Hepatocyte (in vitro differentiated cells): ENCODE results near the gene PYGL. TPM values are rescaled to one million over a fixed set of nuclear protein-coding genes. Genes with fewer than 3 reads are reported as not detected.
"Not testable (repeated sequence)": the region's sequence is repeated elsewhere in the genome, so short reads cannot be mapped to it uniquely, and the experiment has no call there.

ENCODE experiments used
- DNase-seq: peaks from one replicate; pipeline ENCODE4 v3.0.0-alpha.2; 2016; ENCODE audit warnings: low spot score
- H2AFZ ChIP-seq: fragments of 200-600 bp; sonication (generic); 2 replicates; pipeline ENCODE4 v1.6.0; 2016; ENCODE audit warnings: antibody characterized with exemption, mild to moderate bottlenecking
- H3K27ac ChIP-seq: fragments of 200-600 bp; sonication (generic); 2 replicates; pipeline ENCODE4 v1.5.1; 2016; ENCODE audit warnings: mild to moderate bottlenecking
- H3K27me3 ChIP-seq: fragments of 200-600 bp; sonication (generic); 2 replicates; pipeline ENCODE4 v1.6.1; 2016
- H3K36me3 ChIP-seq: fragments of 200-600 bp; sonication (generic); replicated peaks from 2 replicates; pipeline ENCODE4 v1.5.1; 2016; ENCODE audit warnings: low read depth; ENCODE audit not compliant: insufficient read depth
- H3K4me1 ChIP-seq: fragments of 200-600 bp; sonication (generic); 2 replicates; pipeline ENCODE4 v1.5.1; 2016; ENCODE audit warnings: mild to moderate bottlenecking, moderate library complexity; ENCODE audit not compliant: insufficient read depth
- H3K4me2 ChIP-seq: fragments of 200-600 bp; sonication (generic); 2 replicates; pipeline ENCODE4 v1.6.0; 2016
- H3K4me3 ChIP-seq: fragments of 200-600 bp; sonication (generic); 2 replicates; pipeline ENCODE4 v1.5.1; 2016; ENCODE audit warnings: mild to moderate bottlenecking
- H3K79me2 ChIP-seq: fragments of 200-600 bp; sonication (generic); 2 replicates; pipeline ENCODE4 v1.6.0; 2017; ENCODE audit warnings: mild to moderate bottlenecking
- H3K9me2 ChIP-seq: fragments of 200-600 bp; sonication (generic); replicated peaks from 2 replicates; pipeline ENCODE4 v1.6.0; 2017; ENCODE audit warnings: mild to moderate bottlenecking; ENCODE audit not compliant: insufficient read depth
- H3K9me3 ChIP-seq: fragments of 200-600 bp; sonication (generic); 2 replicates; pipeline ENCODE4 v1.5.1; 2016; ENCODE audit warnings: low read depth, mild to moderate bottlenecking
- H4K20me1 ChIP-seq: fragments of 200-600 bp; sonication (generic); 2 replicates; pipeline ENCODE4 v1.6.0; 2016; ENCODE audit warnings: mild to moderate bottlenecking; ENCODE audit not compliant: insufficient read depth, poor library complexity, severe bottlenecking
- EZH2 ChIP-seq: fragments of 200-600 bp; sonication (generic); IDR thresholded peaks from 2 replicates; pipeline ENCODE4 v1.6.1; 2016; ENCODE audit warnings: antibody characterized with exemption, mild to moderate bottlenecking, borderline replicate concordance
- EZH2phosphoT487 ChIP-seq: fragments of 200-600 bp; sonication (generic); IDR thresholded peaks from one replicate; pipeline ENCODE4 v1.6.1; 2018; ENCODE audit warnings: antibody characterized with exemption, mild to moderate bottlenecking, low read depth, moderate library complexity; ENCODE audit not compliant: unreplicated experiment, severe bottlenecking
- WGBS: methylation state at CpG from one replicate; pipeline ENCODE4 v1.1.6; 2016; ENCODE audit warnings: low lambda C conversion rate; ENCODE audit errors: missing lambda C conversion rate; 5-methylcytosine and 5-hydroxymethylcytosine counted together
- polyA plus RNA-seq: library from polyadenylated mRNA; unstranded; fragments of >200 nt; fragmentation: Nextera tagmentation; extraction: Ambion mirVana; gene quantifications from 2 replicates; pipeline ENCODE4 v1.2.1, GENCODE V29; 2016
- total RNA-seq: library from RNA; depleted of rRNA; stranded (reverse); fragments of >200 nt; gene quantifications from 2 replicates; pipeline ENCODE4 v1.2.3, GENCODE V29; 2014
- TF ChIP-seq, protein P1 (sequence below): fragments of 200-600 bp; sonication (generic); IDR thresholded peaks from 2 replicates; pipeline ENCODE4 v1.5.1; 2016; ENCODE audit warnings: antibody characterized with exemption, mild to moderate bottlenecking; ENCODE audit not compliant: poor library complexity

Gene PYGL
- total and polyA plus RNA-seq, 2 experiments from 2014 or later, result 37.9 to 51.6 TPM

DNA sequence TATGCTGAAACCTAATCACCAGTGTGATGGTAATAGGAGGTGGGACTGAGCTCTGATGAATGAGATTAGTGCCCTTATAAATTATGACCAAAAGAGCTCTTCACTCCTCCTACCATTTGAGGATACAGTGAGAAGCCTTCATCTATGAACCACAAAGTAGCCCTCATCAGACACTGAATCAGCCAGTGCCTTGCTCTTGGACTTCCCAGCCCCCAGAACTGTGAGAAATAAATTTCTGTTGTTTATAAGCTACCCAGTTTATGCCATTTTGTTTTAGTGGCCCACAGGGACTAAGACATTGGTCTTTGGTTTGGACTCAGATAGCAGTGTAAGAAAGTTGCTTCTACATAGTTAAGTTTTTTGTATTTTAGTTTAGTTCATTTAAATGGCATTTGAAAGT is 39.6 kb downstream of the PYGL start:
- Histone ChIP-seq H4K20me1 (no peaks in the 10 kb centered on the region), H3K9me2 (no peaks in the 10 kb centered on the region), H3K9me3 (no peaks in the 10 kb centered on the region), H3K36me3 (no peaks in the 10 kb centered on the region), H2AFZ (no peak overlapping the region), H3K79me2 (no peaks in the 10 kb centered on the region), H3K4me1 (no peaks in the 10 kb centered on the region), H3K27ac (no peak overlapping the region), H3K4me3 (no peak overlapping the region), H3K4me2 (no peak overlapping the region), H3K27me3 (no peaks in the 10 kb centered on the region)
- TF ChIP-seq EZH2phosphoT487 (no peak), EZH2 (no peak)
- TF ChIP-seq, protein P1, sequence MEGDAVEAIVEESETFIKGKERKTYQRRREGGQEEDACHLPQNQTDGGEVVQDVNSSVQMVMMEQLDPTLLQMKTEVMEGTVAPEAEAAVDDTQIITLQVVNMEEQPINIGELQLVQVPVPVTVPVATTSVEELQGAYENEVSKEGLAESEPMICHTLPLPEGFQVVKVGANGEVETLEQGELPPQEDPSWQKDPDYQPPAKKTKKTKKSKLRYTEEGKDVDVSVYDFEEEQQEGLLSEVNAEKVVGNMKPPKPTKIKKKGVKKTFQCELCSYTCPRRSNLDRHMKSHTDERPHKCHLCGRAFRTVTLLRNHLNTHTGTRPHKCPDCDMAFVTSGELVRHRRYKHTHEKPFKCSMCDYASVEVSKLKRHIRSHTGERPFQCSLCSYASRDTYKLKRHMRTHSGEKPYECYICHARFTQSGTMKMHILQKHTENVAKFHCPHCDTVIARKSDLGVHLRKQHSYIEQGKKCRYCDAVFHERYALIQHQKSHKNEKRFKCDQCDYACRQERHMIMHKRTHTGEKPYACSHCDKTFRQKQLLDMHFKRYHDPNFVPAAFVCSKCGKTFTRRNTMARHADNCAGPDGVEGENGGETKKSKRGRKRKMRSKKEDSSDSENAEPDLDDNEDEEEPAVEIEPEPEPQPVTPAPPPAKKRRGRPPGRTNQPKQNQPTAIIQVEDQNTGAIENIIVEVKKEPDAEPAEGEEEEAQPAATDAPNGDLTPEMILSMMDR, result no peak
- no peak for DNase-seq

DNA sequence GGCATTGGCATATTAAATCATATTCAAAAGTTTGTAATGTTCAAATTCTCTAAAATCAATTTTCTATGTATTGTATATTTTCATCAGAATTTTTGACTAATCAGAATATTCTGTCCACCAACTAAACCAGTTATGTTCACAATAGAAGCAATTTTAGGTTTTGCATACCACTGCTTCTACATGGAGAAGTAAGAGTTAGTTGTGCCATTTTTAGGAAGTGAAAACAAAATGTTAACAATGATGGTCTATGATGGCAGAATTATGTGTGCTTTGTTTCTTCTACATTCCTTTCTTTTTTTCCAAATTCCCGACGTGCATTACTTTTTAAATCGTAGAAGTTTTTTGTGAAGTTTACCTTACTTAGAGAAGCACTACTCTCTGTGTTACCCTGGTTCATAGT is 42.9 kb downstream of the PYGL start:
- DNase-seq, result no peak
- no peaks in the 10 kb centered on the region for H3K27me3 ChIP-seq
- no peaks in the 10 kb centered on the region for H3K9me2 ChIP-seq
- no peaks in the 10 kb centered on the region for H3K36me3 ChIP-seq
- TF ChIP-seq EZH2phosphoT487 (no peak), EZH2 (no peak)
- TF ChIP-seq, protein P1, result no peak
- 97% methylated on average over 3 of the region's 3 CpGs for WGBS
- no peak overlapping the region for H3K27ac ChIP-seq
- H3K79me2 ChIP-seq, result no peaks in the 10 kb centered on the region
- no peaks in the 10 kb centered on the region for H3K9me3 ChIP-seq
- H4K20me1 ChIP-seq, result no peaks in the 10 kb centered on the region
- H3K4me2 ChIP-seq, result no peak overlapping the region
- no peaks in the 10 kb centered on the region for H3K4me1 ChIP-seq
- H2AFZ ChIP-seq, result no peak overlapping the region
- H3K4me3 ChIP-seq, result no peak overlapping the region

DNA sequence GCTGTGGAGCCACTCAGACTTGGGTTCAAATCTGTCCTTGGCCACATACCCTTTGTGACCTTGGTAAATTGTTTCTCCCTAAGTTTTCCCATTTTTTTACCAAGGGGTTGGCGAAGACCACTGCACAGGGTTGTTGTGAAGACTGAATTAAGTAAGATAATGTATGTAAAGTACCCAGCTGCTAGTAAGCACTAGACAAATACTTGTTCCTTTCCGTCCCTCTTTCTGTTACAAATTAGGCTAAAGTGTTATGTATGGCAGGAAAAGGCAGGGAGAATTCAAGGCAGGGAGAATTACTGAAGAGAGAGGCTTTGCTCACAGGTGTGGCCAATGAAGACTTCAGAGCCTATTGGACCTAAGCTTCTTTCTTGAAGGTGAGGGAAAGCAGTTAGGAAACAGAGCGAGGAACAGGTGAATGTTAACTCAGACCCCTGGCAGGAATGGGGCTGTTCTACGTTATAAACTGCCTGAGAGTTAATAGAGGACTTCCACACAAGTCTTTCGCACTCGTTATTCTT is 46.6 kb downstream of the PYGL start:
- Histone ChIP-seq H4K20me1 (no peaks in the 10 kb centered on the region), H3K4me3 (no peak overlapping the region), H3K4me2 (no peak overlapping the region), H3K79me2 (no peaks in the 10 kb centered on the region), H2AFZ (no peak overlapping the region), H3K36me3 (no peaks in the 10 kb centered on the region), H3K9me3 (no peaks in the 10 kb centered on the region), H3K27ac (no peak overlapping the region), H3K4me1 (no peaks in the 10 kb centered on the region), H3K9me2 (no peaks in the 10 kb centered on the region), H3K27me3 (no peaks in the 10 kb centered on the region)
- 93% methylated on average over 6 of the region's 6 CpGs for WGBS
- no peak for TF ChIP-seq EZH2phosphoT487
- TF ChIP-seq EZH2, result no peak
- TF ChIP-seq, protein P1, result no peak
- no peak for DNase-seq

DNA sequence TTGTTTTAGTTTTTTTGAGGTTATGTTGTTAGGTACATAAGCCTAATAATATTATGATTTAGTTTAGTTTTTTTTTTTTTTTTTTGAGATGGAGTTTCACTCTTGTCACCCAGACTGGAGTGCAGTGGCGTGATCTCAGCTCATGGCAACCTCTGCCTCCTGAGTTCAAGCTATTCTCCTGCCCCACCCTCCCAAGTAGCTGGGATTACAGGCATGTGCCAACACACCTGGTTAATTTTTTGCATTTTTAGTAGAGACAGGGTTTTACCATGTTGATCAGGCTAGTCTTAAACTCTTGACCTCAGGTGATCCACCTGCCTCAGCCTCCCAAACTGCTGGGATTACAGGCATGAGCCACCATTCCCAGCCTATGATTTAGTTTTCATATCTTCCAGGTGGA is 47.3 kb downstream of the PYGL start:
- not testable (repeated sequence) for H3K9me2 ChIP-seq, DNase-seq, H3K27me3 ChIP-seq, H3K36me3 ChIP-seq, H4K20me1 ChIP-seq, H3K4me1 ChIP-seq, H3K4me3 ChIP-seq, H3K9me3 ChIP-seq, H3K4me2 ChIP-seq, H2AFZ ChIP-seq, H3K27ac ChIP-seq, H3K79me2 ChIP-seq
- 88% methylated on average over 1 of the region's 1 CpG for WGBS

DNA sequence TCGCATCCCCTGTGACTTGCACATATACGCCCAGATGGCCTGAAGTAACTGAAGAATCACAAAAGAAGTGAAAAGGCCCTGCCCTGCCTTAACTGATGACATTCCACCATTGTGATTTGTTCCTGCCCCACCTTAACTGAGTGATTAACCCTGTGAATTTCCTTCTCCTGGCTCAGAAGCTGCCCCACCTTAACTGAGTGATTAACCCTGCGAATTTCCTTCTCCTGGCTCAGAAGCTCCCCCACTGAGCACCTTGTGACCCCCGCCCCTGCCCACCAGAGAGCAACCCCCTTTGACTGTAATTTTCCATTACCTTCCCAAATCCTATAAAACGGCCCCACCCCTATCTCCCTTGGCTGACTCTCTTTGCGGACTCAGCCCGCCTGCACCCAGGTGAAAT is 47.9 kb downstream of the PYGL start:
- not testable (repeated sequence) for H3K79me2 ChIP-seq, H3K27me3 ChIP-seq, H3K4me3 ChIP-seq, H3K9me3 ChIP-seq, H3K4me2 ChIP-seq, DNase-seq, H3K27ac ChIP-seq, H3K36me3 ChIP-seq, H3K9me2 ChIP-seq, H3K4me1 ChIP-seq, H4K20me1 ChIP-seq, H2AFZ ChIP-seq
- 75% methylated on average over 4 of the region's 7 CpGs for WGBS
